ENCODE results near the gene GNAO1. TPM values are rescaled to one million over a fixed set of nuclear protein-coding genes. Genes with fewer than 3 reads are reported as not detected.

GNAO1 gene
- 0.64 TPM for total RNA-seq

- peak; percentile 60 for ATAC-seq
Measured at GRCh38 chr16:56191156-56191815, at the start of gene GNAO1. GNAO1 (plus strand) TSS chr16:56191489; CDS start chr16:56192236, 747 bp downstream.

- no peak for ATAC-seq
Measured at GRCh38 chr16:56143666-56144065, 47.6 kb upstream of the GNAO1 start.

GRCh38 chr16:56145369-56145768 lies 45.9 kb upstream of the GNAO1 start:
- no peak for ATAC-seq

GRCh38 chr16:56151621-56152020 lies 39.7 kb upstream of the GNAO1 start:
- ATAC-seq = no peak

- no peak for ATAC-seq
Measured at GRCh38 chr16:56161658-56162057, 29.6 kb upstream of the GNAO1 start.

GRCh38 chr16:56163089-56163488 lies 28.2 kb upstream of the GNAO1 start:
- no peak for ATAC-seq

GRCh38 chr16:56163938-56164337 lies 27.4 kb upstream of the GNAO1 start:
- no peak for ATAC-seq

- no peak for ATAC-seq
Measured at GRCh38 chr16:56164636-56165035, 26.7 kb upstream of the GNAO1 start.

GRCh38 chr16:56174411-56174810 lies 16.9 kb upstream of the GNAO1 start:
- no peak for ATAC-seq

- ATAC-seq = no peak
Measured at GRCh38 chr16:56181401-56181800, 9.9 kb upstream of the GNAO1 start.

- ATAC-seq = no peak
Measured at GRCh38 chr16:56183266-56183665, 8.0 kb upstream of the GNAO1 start.

GRCh38 chr16:56190048-56190676 lies 1.1 kb upstream of the GNAO1 start:
- no peak for ATAC-seq

GRCh38 chr16:56190677-56191155 lies 573 bp upstream of the GNAO1 start:
- ATAC-seq = no peak

GRCh38 chr16:56191835-56192634 lies 746 bp downstream of the GNAO1 start:
- no peak for ATAC-seq

- ATAC-seq = no peak
Measured at GRCh38 chr16:56192635-56192945, 1.3 kb downstream of the GNAO1 start.

- ATAC-seq = no peak
Measured at GRCh38 chr16:56192986-56193945, 2.0 kb downstream of the GNAO1 start.

- ATAC-seq = peak; percentile 79
Measured at GRCh38 chr16:56193951-56194726, 2.9 kb downstream of the GNAO1 start.

- no peak for ATAC-seq
Measured at GRCh38 chr16:56195151-56195550, 3.9 kb downstream of the GNAO1 start.

GRCh38 chr16:56196381-56196780 lies 5.1 kb downstream of the GNAO1 start:
- ATAC-seq = no peak

GRCh38 chr16:56197192-56197992 lies 6.1 kb downstream of the GNAO1 start:
- no peak for ATAC-seq

Data from esophagus mucosa (tissue), 1 donor.